ENCODE measurements around the gene TMEM50B. TPM values are rescaled to one million over a fixed set of nuclear protein-coding genes. Genes with fewer than 3 reads are reported as not detected.
A peak's percentile ranks its signal among the peaks of the same experiment; 100 is the strongest.
"Not testable (repeated sequence)": the region's sequence is repeated elsewhere in the genome, so short reads cannot be mapped to it uniquely, and the experiment has no call there.

The TMEM50B gene
- total RNA-seq, result 10 to 100 TPM; 43.7 to 75.2 TPM
- 10 to 100 TPM; 61.4 to 80.9 TPM for polyA plus RNA-seq (ENCODE audit: insufficient read length in 2 of 2)
- long read RNA-seq, donor 1, transcript TMEM50B-210 (7 exons, 2,375 nt), result major isoform, 33 of 52 reads
- long read RNA-seq, donor 1, transcript TMEM50B-209 (4 exons, 695 nt), result minor isoform, 6 of 52 reads
- long read RNA-seq, donor 1, partial matches to known transcripts, result 8 of 52 reads
- long read RNA-seq, donor 1, other reads (novel, unspliced or antisense), result 0 of 52 reads
- long read RNA-seq, donor 2, transcript TMEM50B-210 (7 exons, 2,375 nt), result major isoform, 17 of 28 reads
- long read RNA-seq, donor 2, partial matches to known transcripts, result 0 of 28 reads
- long read RNA-seq, donor 2, other reads (novel, unspliced or antisense), result 11 of 28 reads
- long read RNA-seq, donor 3, transcript TMEM50B-210 (7 exons, 2,375 nt), result major isoform, 13 of 14 reads
- long read RNA-seq, donor 3, partial matches to known transcripts, result 0 of 14 reads
- long read RNA-seq, donor 3, other reads (novel, unspliced or antisense), result 0 of 14 reads
- long read RNA-seq, donor 4, transcript TMEM50B-210 (7 exons, 2,375 nt), result major isoform, 38 of 391 reads
- long read RNA-seq, donor 4, transcript TMEM50B-209 (4 exons, 695 nt), result minor isoform, 5 of 391 reads
- long read RNA-seq, donor 4, partial matches to known transcripts, result 344 of 391 reads
- long read RNA-seq, donor 4, other reads (novel, unspliced or antisense), result 0 of 391 reads

- peak within 1 kb of the TSS; percentile 85 for H3K27ac ChIP-seq (ENCODE audit: low read depth, low read length)
- H3K27me3 ChIP-seq (ENCODE audit: control insufficient read depth, insufficient read depth, low read length), result no peaks in the 10 kb centered on the region
- 0% methylated on average over 85 of the region's 93 CpGs for WGBS (ENCODE audit: insufficient coverage)
- H3K4me1 ChIP-seq (ENCODE audit: control insufficient read depth, insufficient read depth, low read length), result peaks cover 11% of the 10 kb centered on the region
- no peaks in the 10 kb centered on the region for H3K36me3 ChIP-seq (ENCODE audit: control insufficient read depth, insufficient read depth, low read length)
- peak within 1 kb of the TSS; percentile 81 for H3K4me3 ChIP-seq (ENCODE audit: low read depth, low read length)
- H3K9me3 ChIP-seq (ENCODE audit: control insufficient read depth, insufficient read depth, low read length), result no peaks in the 10 kb centered on the region
- peak; percentile 82 to 98 (median 88) for DNase-seq (ENCODE audit: low read depth in 4 of 6, low spot score in 6 of 6)
Measured at GRCh38 chr21:33479679-33480480, at the start of gene TMEM50B. Gene TMEM50B (minus strand): TSS chr21:33479974. CDS start chr21:33468885, 11,089 bp downstream.

DNA sequence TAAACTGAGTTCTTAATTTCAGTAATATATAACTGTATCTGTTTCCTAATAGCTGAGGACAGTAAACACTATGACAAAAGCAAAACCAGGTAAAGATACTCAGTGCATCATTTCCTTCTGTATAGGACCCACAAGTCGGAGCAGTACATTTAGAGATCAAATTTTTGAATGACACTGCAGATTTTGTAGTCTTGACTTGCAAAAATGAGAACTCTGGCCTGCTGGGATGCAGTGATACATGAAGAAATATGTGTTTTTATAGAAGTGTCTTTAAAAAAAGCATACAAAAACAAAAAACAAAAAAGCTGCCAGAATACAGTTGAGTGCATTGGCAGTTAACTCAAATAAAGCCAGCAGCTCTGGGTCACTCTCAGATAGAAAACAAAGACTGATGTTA is 43.2 kb upstream of the TMEM50B start:
- Histone ChIP-seq H3K4me3 (ENCODE audit: low read depth, low read length) (no peak overlapping the region), H3K36me3 (ENCODE audit: control insufficient read depth, insufficient read depth, low read length) (peaks cover 38% of the 10 kb centered on the region), H3K27me3 (ENCODE audit: control insufficient read depth, insufficient read depth, low read length) (no peaks in the 10 kb centered on the region), H3K9me3 (ENCODE audit: control insufficient read depth, insufficient read depth, low read length) (no peaks in the 10 kb centered on the region), H3K4me1 (ENCODE audit: control insufficient read depth, insufficient read depth, low read length) (no peaks in the 10 kb centered on the region), H3K27ac (ENCODE audit: low read depth, low read length) (no peak overlapping the region)
- no CpG with 5 or more reads among the region's 1 CpG for WGBS (ENCODE audit: insufficient coverage)
- DNase-seq (ENCODE audit: low read depth in 4 of 6, low spot score in 6 of 6), result no peak

- Histone ChIP-seq H3K27ac (ENCODE audit: low read depth, low read length) (no peak overlapping the region), H3K27me3 (ENCODE audit: control insufficient read depth, insufficient read depth, low read length) (no peaks in the 10 kb centered on the region), H3K4me1 (ENCODE audit: control insufficient read depth, insufficient read depth, low read length) (no peaks in the 10 kb centered on the region), H3K9me3 (ENCODE audit: control insufficient read depth, insufficient read depth, low read length) (no peaks in the 10 kb centered on the region), H3K36me3 (ENCODE audit: control insufficient read depth, insufficient read depth, low read length) (peaks cover 37% of the 10 kb centered on the region), H3K4me3 (ENCODE audit: low read depth, low read length) (no peak overlapping the region)
- no peak for DNase-seq (ENCODE audit: low read depth in 4 of 6, low spot score in 6 of 6)
- WGBS (ENCODE audit: insufficient coverage), result no CpG with 5 or more reads among the region's 5 CpGs
Measured at GRCh38 chr21:33522297-33522952, 42.7 kb upstream of the TMEM50B start.

DNA sequence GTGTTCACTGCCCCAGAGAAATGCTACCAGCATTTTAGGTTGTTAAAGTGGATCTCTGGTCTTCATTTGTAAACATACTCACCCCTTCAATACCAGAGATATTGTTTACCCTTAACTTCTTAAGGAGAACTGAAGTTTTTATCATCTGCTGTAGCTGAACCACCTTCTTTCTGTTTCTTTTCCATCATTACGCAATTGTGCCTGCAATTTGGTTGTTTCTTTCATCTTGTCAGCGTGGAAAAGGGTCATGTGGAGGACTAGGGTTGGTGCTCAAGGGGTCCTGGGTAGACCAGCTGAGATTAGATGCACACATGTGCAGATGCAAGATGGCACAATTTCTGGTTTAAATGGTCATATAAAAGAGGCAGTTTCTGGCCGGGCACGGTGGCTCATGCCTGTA is 39.1 kb upstream of the TMEM50B start:
- 100% methylated on average over 1 of the region's 4 CpGs for WGBS (ENCODE audit: insufficient coverage)
- H3K9me3 ChIP-seq (ENCODE audit: control insufficient read depth, insufficient read depth, low read length), result no peaks in the 10 kb centered on the region
- H3K36me3 ChIP-seq (ENCODE audit: control insufficient read depth, insufficient read depth, low read length), result peaks cover 25% of the 10 kb centered on the region
- H3K27me3 ChIP-seq (ENCODE audit: control insufficient read depth, insufficient read depth, low read length), result no peaks in the 10 kb centered on the region
- H3K4me1 ChIP-seq (ENCODE audit: control insufficient read depth, insufficient read depth, low read length), result no peaks in the 10 kb centered on the region
- H3K4me3 ChIP-seq (ENCODE audit: low read depth, low read length), result no peak overlapping the region
- no peak for DNase-seq (ENCODE audit: low read depth in 4 of 6, low spot score in 6 of 6)
- H3K27ac ChIP-seq (ENCODE audit: low read depth, low read length), result no peak overlapping the region

GRCh38 chr21:33514229-33514628 is 34.5 kb upstream of the TMEM50B start:
- no peak for DNase-seq (ENCODE audit: low read depth in 4 of 6, low spot score in 6 of 6)
- Histone ChIP-seq H3K36me3 (ENCODE audit: control insufficient read depth, insufficient read depth, low read length) (peaks cover 47% of the 10 kb centered on the region), H3K27ac (ENCODE audit: low read depth, low read length) (no peak overlapping the region), H3K27me3 (ENCODE audit: control insufficient read depth, insufficient read depth, low read length) (no peaks in the 10 kb centered on the region), H3K9me3 (ENCODE audit: control insufficient read depth, insufficient read depth, low read length) (no peaks in the 10 kb centered on the region), H3K4me1 (ENCODE audit: control insufficient read depth, insufficient read depth, low read length) (no peaks in the 10 kb centered on the region), H3K4me3 (ENCODE audit: low read depth, low read length) (no peak overlapping the region)
- WGBS (ENCODE audit: insufficient coverage), result no CpG with 5 or more reads among the region's 2 CpGs

DNA sequence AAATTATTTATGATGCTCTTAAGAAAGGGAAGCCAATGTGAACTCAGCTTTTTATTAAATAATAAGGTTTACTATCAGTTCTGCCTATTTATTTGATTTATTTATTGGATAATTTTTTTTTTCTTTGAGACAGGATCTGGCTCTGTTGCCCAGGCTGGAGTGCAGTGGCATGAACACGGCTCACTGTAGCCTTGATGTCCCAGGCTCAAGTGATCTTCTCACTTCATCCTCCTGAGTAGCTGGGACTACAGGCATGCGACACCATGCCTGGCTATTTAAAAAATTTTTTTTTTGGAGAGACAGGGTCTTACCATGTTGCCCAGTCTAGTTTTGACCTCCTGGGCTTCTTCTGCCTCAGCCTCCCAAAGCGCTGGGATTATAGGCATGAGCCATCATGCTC is 32.7 kb upstream of the TMEM50B start:
- peaks cover 44% of the 10 kb centered on the region for H3K36me3 ChIP-seq (ENCODE audit: control insufficient read depth, insufficient read depth, low read length)
- no peaks in the 10 kb centered on the region for H3K9me3 ChIP-seq (ENCODE audit: control insufficient read depth, insufficient read depth, low read length)
- no peaks in the 10 kb centered on the region for H3K27me3 ChIP-seq (ENCODE audit: control insufficient read depth, insufficient read depth, low read length)
- WGBS (ENCODE audit: insufficient coverage), result 100% methylated on average over 1 of the region's 3 CpGs
- no peak for DNase-seq (ENCODE audit: low read depth in 4 of 6, low spot score in 6 of 6)
- no peak overlapping the region for H3K4me3 ChIP-seq (ENCODE audit: low read depth, low read length)
- H3K27ac ChIP-seq (ENCODE audit: low read depth, low read length), result no peak overlapping the region
- no peaks in the 10 kb centered on the region for H3K4me1 ChIP-seq (ENCODE audit: control insufficient read depth, insufficient read depth, low read length)

- H3K4me1 ChIP-seq (ENCODE audit: control insufficient read depth, insufficient read depth, low read length), result no peaks in the 10 kb centered on the region
- no peak for DNase-seq (ENCODE audit: low read depth in 4 of 6, low spot score in 6 of 6)
- no peak overlapping the region for H3K4me3 ChIP-seq (ENCODE audit: low read depth, low read length)
- WGBS (ENCODE audit: insufficient coverage), result 100% methylated on average over 4 of the region's 4 CpGs
- H3K27ac ChIP-seq (ENCODE audit: low read depth, low read length), result no peak overlapping the region
- H3K36me3 ChIP-seq (ENCODE audit: control insufficient read depth, insufficient read depth, low read length), result peaks cover 50% of the 10 kb centered on the region
- H3K27me3 ChIP-seq (ENCODE audit: control insufficient read depth, insufficient read depth, low read length), result no peaks in the 10 kb centered on the region
- no peaks in the 10 kb centered on the region for H3K9me3 ChIP-seq (ENCODE audit: control insufficient read depth, insufficient read depth, low read length)
Measured at GRCh38 chr21:33511639-33512038, 31.9 kb upstream of the TMEM50B start.

- H3K9me3 ChIP-seq (ENCODE audit: control insufficient read depth, insufficient read depth, low read length), result no peaks in the 10 kb centered on the region
- DNase-seq (ENCODE audit: low read depth in 4 of 6, low spot score in 6 of 6), result no peak
- no peak overlapping the region for H3K4me3 ChIP-seq (ENCODE audit: low read depth, low read length)
- H3K27me3 ChIP-seq (ENCODE audit: control insufficient read depth, insufficient read depth, low read length), result no peaks in the 10 kb centered on the region
- 91% methylated on average over 5 of the region's 8 CpGs for WGBS (ENCODE audit: insufficient coverage)
- no peaks in the 10 kb centered on the region for H3K4me1 ChIP-seq (ENCODE audit: control insufficient read depth, insufficient read depth, low read length)
- H3K36me3 ChIP-seq (ENCODE audit: control insufficient read depth, insufficient read depth, low read length), result peaks cover 50% of the 10 kb centered on the region
- H3K27ac ChIP-seq (ENCODE audit: low read depth, low read length), result no peak overlapping the region
Measured at GRCh38 chr21:33510826-33511225, 31.1 kb upstream of the TMEM50B start.

DNA sequence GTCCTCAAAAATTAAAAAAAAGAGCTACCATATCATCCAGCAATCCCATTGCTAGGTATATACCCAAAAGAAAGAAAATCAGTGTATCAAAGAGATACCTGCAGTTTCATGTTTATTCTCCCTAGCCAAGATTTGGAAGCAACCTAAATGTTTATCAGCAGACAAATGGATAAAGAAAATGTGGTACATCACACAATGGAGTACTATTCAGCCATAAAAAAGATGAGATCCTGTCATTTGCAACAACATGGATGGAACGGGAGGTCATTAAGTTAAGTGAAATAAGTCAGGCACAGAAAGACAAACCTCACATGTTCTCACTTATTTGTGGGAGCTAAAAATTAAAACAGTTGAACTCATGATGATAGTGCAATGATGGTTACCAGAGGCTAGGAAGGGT is 27.2 kb upstream of the TMEM50B start:
- not testable (repeated sequence) for H3K9me3 ChIP-seq (ENCODE audit: control insufficient read depth, insufficient read depth, low read length); H3K27ac ChIP-seq (ENCODE audit: low read depth, low read length); DNase-seq (ENCODE audit: low read depth in 4 of 6, low spot score in 6 of 6); H3K27me3 ChIP-seq (ENCODE audit: control insufficient read depth, insufficient read depth, low read length); H3K4me1 ChIP-seq (ENCODE audit: control insufficient read depth, insufficient read depth, low read length); H3K4me3 ChIP-seq (ENCODE audit: low read depth, low read length)
- peaks cover 29% of the 10 kb centered on the region for H3K36me3 ChIP-seq (ENCODE audit: control insufficient read depth, insufficient read depth, low read length)
- no CpG with 5 or more reads among the region's 1 CpG for WGBS (ENCODE audit: insufficient coverage)

All from spinal cord (tissue), 10 donors.